Fibroblast of gingiva (primary cell): ENCODE measurements around the gene GAL.
"Not testable (repeated sequence)": the region's sequence is repeated elsewhere in the genome, so short reads cannot be mapped to it uniquely, and the experiment has no call there.

Source experiments
- DNase-seq: peaks from one replicate; pipeline ENCODE4 v3.0.0-alpha.2; 2011; ENCODE audit warnings: low read depth

GAL gene

GRCh38 chr11:68684385-68685356 lies at the start of gene GAL:
Gene GAL (plus strand): TSS chr11:68684544. CDS start chr11:68684924, 380 bp downstream.
- no peak for DNase-seq

GRCh38 chr11:68634606-68635005 lies 49.7 kb upstream of the GAL start:
- DNase-seq = not testable (repeated sequence)

- DNase-seq = not testable (repeated sequence)
Observed at GRCh38 chr11:68635172-68635571, 49.2 kb upstream of the GAL start.

GRCh38 chr11:68635883-68636282 lies 48.5 kb upstream of the GAL start:
- not testable (repeated sequence) for DNase-seq

- DNase-seq = not testable (repeated sequence)
Observed at GRCh38 chr11:68639322-68639721, 45.0 kb upstream of the GAL start.

GRCh38 chr11:68641880-68642279 lies 42.5 kb upstream of the GAL start:
- DNase-seq = no peak

- DNase-seq = peak; percentile 13
Observed at GRCh38 chr11:68643585-68643984, 40.8 kb upstream of the GAL start.

GRCh38 chr11:68646832-68647231 lies 37.5 kb upstream of the GAL start:
- no peak for DNase-seq

- no peak for DNase-seq
Observed at GRCh38 chr11:68649851-68650555, 34.3 kb upstream of the GAL start.

GRCh38 chr11:68650801-68651200 lies 33.5 kb upstream of the GAL start:
- no peak for DNase-seq

- no peak for DNase-seq
Observed at GRCh38 chr11:68651208-68651984, 32.9 kb upstream of the GAL start.

GRCh38 chr11:68651985-68652682 lies 32.2 kb upstream of the GAL start:
- no peak for DNase-seq

- no peak for DNase-seq
Observed at GRCh38 chr11:68652683-68653156, 31.6 kb upstream of the GAL start.

GRCh38 chr11:68653486-68654430 lies 30.6 kb upstream of the GAL start:
- DNase-seq = no peak

- no peak for DNase-seq
Observed at GRCh38 chr11:68654978-68655377, 29.4 kb upstream of the GAL start.

GRCh38 chr11:68655406-68655805 lies 28.9 kb upstream of the GAL start:
- DNase-seq = no peak

- no peak for DNase-seq
Observed at GRCh38 chr11:68655806-68656205, 28.5 kb upstream of the GAL start.

- DNase-seq = no peak
Observed at GRCh38 chr11:68657021-68657780, 27.1 kb upstream of the GAL start.

GRCh38 chr11:68658097-68658496 lies 26.2 kb upstream of the GAL start:
- no peak for DNase-seq

GRCh38 chr11:68658661-68659060 lies 25.7 kb upstream of the GAL start:
- DNase-seq = peak; percentile 70
